Left colon (tissue), 2 donors: ENCODE data around the gene ZNF438. TPM values are rescaled to one million over a fixed set of nuclear protein-coding genes. Genes with fewer than 3 reads are reported as not detected.

Experiments used
- ATAC-seq: fragments of 200-7000 bp; cut with Tn5 transposase; one replicate; pipeline ENCODE4 v1.9.1; 2020; ENCODE audit warnings: mild to moderate bottlenecking, moderate library complexity
- DNase-seq, 2 donors: peaks; one replicate each; pipeline ENCODE4 v3.0.0-alpha.2; 2020
- intact Hi-C, 2 donors: fragments of 100-400 bp; cut with DNase I in 1 of 2; cut with micrococcal nuclease in 1 of 2; formaldehyde crosslinking; loops; one replicate each; pipeline versions ENCODE4 v1.11.2 to v1.14.0; 2022; cut with DNase I, micrococcal nuclease
- total RNA-seq, 2 donors: library from RNA; stranded (reverse); fragmentation: NEBNext Ultra II Directional; extraction: Animal tissue kit (Norgen Biotek cat#: 25700); gene quantifications; one replicate each; pipeline ENCODE4 v1.2.1, GENCODE V29; 2021
- donor health status: DM: no; HTN: no; CAD: no.
- donor health status: DM: yes; HTN: yes; CAD: no.

ZNF438 gene
- total RNA-seq, 2 donors from 2014 or later, result 3.8 to 6.5 TPM

- intact Hi-C loops, result no loop called here
- no peak for DNase-seq
- ATAC-seq, result no peak
Measured at GRCh38 chr10:31020209-31020608, 11.5 kb downstream of the ZNF438 start.

GRCh38 chr10:31018962-31019361, 12.7 kb downstream of the ZNF438 start:
- intact Hi-C loops, result no loop called here
- ATAC-seq (no peak), DNase-seq (no peak)

- DNase-seq (no peak), ATAC-seq (no peak)
- intact Hi-C loops, result no loop called here
Measured at GRCh38 chr10:31018356-31018750, 13.3 kb downstream of the ZNF438 start.

- ATAC-seq (no peak), DNase-seq (no peak)
- intact Hi-C loops, result no loop called here
Measured at GRCh38 chr10:31017534-31018355, 13.9 kb downstream of the ZNF438 start.

GRCh38 chr10:31014161-31014875, 17.3 kb downstream of the ZNF438 start:
- intact Hi-C loops, result no loop called here
- no peak for DNase-seq
- no peak for ATAC-seq

- DNase-seq (no peak), ATAC-seq (no peak)
- intact Hi-C loops, result no loop called here
Measured at GRCh38 chr10:31013331-31013730, 18.3 kb downstream of the ZNF438 start.

- no peak for ATAC-seq
- intact Hi-C loops, result no loop called here
- DNase-seq, result no peak
Measured at GRCh38 chr10:31011665-31012022, 20.0 kb downstream of the ZNF438 start.

- DNase-seq (no peak), ATAC-seq (peak; percentile 86)
- intact Hi-C loops, result no loop called here
Measured at GRCh38 chr10:31011017-31011664, 20.5 kb downstream of the ZNF438 start.

GRCh38 chr10:31010062-31010461, 21.6 kb downstream of the ZNF438 start:
- DNase-seq (no peak), ATAC-seq (no peak)
- intact Hi-C loops, result no loop called here

- DNase-seq (no peak), ATAC-seq (no peak)
- intact Hi-C loops, result no loop called here
Measured at GRCh38 chr10:31005895-31006294, 25.8 kb downstream of the ZNF438 start.

- intact Hi-C loops, result no loop called here
- no peak for DNase-seq
- ATAC-seq, result no peak
Measured at GRCh38 chr10:31004611-31005193, 27.0 kb downstream of the ZNF438 start.

- ATAC-seq (no peak), DNase-seq (no peak)
- intact Hi-C loops, result no loop called here
Measured at GRCh38 chr10:31001740-31002139, 29.9 kb downstream of the ZNF438 start.

GRCh38 chr10:31000867-31001266, 30.8 kb downstream of the ZNF438 start:
- DNase-seq, result no peak
- intact Hi-C loops, result no loop called here

GRCh38 chr10:31000071-31000782, 31.4 kb downstream of the ZNF438 start:
- ATAC-seq, result peak; percentile 47
- intact Hi-C loops, result no loop called here
- DNase-seq, result no peak

More at GRCh38 chr10:31000867-31001266, 30.8 kb downstream of the ZNF438 start:
- no peak for ATAC-seq

GRCh38 chr10:30999070-30999712, 32.5 kb downstream of the ZNF438 start:
- DNase-seq (peak in 1 of 2 donors; percentile 36), ATAC-seq (peak; percentile 62)
- intact Hi-C loops, result no loop called here

GRCh38 chr10:30997536-30998235, 34.0 kb downstream of the ZNF438 start:
- intact Hi-C loops, result no loop called here
- no peak for DNase-seq
- no peak for ATAC-seq

GRCh38 chr10:30996481-30997005, 35.1 kb downstream of the ZNF438 start:
- DNase-seq (no peak), ATAC-seq (no peak)
- intact Hi-C loops, result no loop called here
